ENCODE measurements around the gene KAT2B.

DNA sequence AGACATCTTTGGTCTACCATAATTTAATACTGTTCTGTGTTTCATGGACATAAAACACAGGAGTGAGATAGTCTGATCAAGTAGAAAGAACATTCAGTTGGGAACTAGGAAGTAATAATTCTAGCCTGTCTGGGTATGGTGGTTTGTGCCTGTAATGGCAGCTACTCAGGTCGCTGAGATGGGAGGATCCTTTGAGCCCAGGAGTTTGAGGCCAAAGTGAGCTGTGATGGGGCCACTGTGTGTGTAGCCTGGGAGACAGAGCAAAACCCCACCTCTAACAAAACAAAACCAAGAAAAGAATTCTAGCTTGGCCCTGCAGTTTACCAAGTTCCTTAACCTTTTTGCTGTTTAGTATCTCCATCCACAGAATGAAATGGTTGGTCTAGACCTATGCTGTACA, 36.8 kb downstream of the KAT2B start:
- no peak for TF ChIP-seq SIN3A (IDR thresholded peaks at IDR 0.05; ENCODE audit: low read depth)
- TF ChIP-seq, protein P1, sequence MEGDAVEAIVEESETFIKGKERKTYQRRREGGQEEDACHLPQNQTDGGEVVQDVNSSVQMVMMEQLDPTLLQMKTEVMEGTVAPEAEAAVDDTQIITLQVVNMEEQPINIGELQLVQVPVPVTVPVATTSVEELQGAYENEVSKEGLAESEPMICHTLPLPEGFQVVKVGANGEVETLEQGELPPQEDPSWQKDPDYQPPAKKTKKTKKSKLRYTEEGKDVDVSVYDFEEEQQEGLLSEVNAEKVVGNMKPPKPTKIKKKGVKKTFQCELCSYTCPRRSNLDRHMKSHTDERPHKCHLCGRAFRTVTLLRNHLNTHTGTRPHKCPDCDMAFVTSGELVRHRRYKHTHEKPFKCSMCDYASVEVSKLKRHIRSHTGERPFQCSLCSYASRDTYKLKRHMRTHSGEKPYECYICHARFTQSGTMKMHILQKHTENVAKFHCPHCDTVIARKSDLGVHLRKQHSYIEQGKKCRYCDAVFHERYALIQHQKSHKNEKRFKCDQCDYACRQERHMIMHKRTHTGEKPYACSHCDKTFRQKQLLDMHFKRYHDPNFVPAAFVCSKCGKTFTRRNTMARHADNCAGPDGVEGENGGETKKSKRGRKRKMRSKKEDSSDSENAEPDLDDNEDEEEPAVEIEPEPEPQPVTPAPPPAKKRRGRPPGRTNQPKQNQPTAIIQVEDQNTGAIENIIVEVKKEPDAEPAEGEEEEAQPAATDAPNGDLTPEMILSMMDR (IDR thresholded peaks at IDR 0.05 in 2 of 3, conservative IDR thresholded peaks at IDR 0.05 in 1 of 3; ENCODE audit: borderline replicate concordance in 1 of 3, insufficient read depth in 1 of 3, low read depth in 2 of 3, low read length in 2 of 3): no peak
